GM12873 (cell line): Measurements from ENCODE around the gene PRKAR1B.

Experiments used
- TF ChIP-seq, protein P1 (sequence below): IDR thresholded peaks from 2 replicates; pipeline ENCODE4 v1.5.1; 2012; ENCODE audit warnings: low read depth, mild to moderate bottlenecking, moderate library complexity, low read length, control low read depth; ENCODE audit not compliant: insufficient read depth; ENCODE audit errors: missing control alignments

Gene PRKAR1B

GRCh38 chr7:586494-586893 is 140.6 kb downstream of the PRKAR1B start:
- TF ChIP-seq, protein P1, sequence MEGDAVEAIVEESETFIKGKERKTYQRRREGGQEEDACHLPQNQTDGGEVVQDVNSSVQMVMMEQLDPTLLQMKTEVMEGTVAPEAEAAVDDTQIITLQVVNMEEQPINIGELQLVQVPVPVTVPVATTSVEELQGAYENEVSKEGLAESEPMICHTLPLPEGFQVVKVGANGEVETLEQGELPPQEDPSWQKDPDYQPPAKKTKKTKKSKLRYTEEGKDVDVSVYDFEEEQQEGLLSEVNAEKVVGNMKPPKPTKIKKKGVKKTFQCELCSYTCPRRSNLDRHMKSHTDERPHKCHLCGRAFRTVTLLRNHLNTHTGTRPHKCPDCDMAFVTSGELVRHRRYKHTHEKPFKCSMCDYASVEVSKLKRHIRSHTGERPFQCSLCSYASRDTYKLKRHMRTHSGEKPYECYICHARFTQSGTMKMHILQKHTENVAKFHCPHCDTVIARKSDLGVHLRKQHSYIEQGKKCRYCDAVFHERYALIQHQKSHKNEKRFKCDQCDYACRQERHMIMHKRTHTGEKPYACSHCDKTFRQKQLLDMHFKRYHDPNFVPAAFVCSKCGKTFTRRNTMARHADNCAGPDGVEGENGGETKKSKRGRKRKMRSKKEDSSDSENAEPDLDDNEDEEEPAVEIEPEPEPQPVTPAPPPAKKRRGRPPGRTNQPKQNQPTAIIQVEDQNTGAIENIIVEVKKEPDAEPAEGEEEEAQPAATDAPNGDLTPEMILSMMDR: no peak

DNA sequence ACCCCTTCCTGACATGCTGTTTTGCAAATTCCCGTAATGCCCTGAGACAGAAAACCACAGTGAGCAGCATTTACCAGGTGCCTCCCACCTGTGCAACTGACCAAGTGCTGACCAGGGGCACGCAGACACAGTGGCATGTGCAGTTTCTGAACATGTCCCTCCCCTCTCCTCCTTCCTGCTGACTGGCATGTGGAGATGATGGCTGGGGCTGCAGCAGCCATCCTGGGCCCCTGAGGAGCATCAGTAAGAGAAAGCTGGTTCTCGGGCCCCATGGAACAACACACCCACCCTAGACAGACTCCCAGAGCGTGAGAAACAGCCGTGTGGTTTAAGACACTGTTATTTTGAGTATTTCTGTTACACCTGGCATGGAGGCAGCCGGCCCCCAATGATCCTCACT is 141.2 kb downstream of the PRKAR1B start:
- TF ChIP-seq, protein P1: no peak

GRCh38 chr7:585229-585711 is 141.8 kb downstream of the PRKAR1B start:
- TF ChIP-seq, protein P1: no peak

GRCh38 chr7:584820-585219 is 142.3 kb downstream of the PRKAR1B start:
- TF ChIP-seq, protein P1: no peak

DNA sequence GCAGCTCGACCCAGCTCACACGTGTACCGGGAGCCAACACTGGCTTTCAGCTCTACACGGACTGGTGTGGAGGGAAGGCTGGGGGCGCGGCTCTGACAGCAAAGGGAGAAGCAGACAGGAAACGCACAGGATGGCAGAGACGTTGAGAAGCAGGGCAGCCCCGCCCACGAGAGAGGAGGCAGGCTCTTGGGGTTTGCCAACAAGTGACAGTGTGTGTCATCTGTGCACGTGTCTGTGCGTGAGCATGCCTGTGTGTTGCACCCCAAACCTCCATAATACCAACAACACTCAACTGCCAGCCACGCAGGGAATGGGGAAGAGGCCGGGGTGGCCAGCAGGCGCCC is 143.0 kb downstream of the PRKAR1B start:
- TF ChIP-seq, protein P1: no peak

- TF ChIP-seq, protein P1: no peak
Observed at GRCh38 chr7:583410-584121, 143.5 kb downstream of the PRKAR1B start.

DNA sequence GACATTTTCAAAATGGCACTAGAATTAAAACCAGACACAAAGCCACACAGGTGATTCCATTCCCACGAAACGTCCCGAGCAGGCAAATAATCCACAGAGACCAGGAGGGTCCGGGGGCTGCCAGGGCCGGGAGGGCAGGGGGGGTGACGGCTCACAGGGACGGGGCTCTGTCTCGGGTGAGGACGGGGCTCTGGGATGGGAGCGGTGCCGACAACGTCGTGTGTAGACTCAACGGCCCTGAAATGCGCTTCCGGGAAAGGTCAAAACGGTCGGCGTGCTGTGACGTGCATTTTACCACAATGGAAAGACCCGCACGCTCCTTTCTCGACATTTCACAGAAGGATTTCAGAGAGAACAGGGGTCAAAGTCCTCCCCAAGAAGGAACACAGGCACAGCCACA is 144.2 kb downstream of the PRKAR1B start:
- TF ChIP-seq, protein P1: no peak
